Left ventricle myocardium inferior (tissue), 1 donor: ENCODE measurements around the gene HEATR9. TPM values are rescaled to one million over a fixed set of nuclear protein-coding genes. Genes with fewer than 3 reads are reported as not detected.

Source experiments
- DNase-seq: peaks from one replicate; pipeline ENCODE4 v3.0.0-alpha.2; 2020
- H3K27ac ChIP-seq: fragments of 200-600 bp; replicated peaks from 2 replicates; pipeline ENCODE4 v1.8.0; 2021
- H3K27me3 ChIP-seq: fragments of 200-600 bp; 2 replicates; pipeline ENCODE4 v1.8.0; 2021; ENCODE audit warnings: low read depth
- H3K36me3 ChIP-seq: fragments of 200-600 bp; 2 replicates; pipeline ENCODE4 v1.8.0; 2021
- H3K4me1 ChIP-seq: fragments of 200-600 bp; 2 replicates; pipeline ENCODE4 v1.8.0; 2021
- H3K4me3 ChIP-seq: fragments of 200-600 bp; 2 replicates; pipeline ENCODE4 v1.8.0; 2021; ENCODE audit warnings: mild to moderate bottlenecking, moderate library complexity
- H3K9me3 ChIP-seq: fragments of 200-600 bp; replicated peaks from 2 replicates; pipeline ENCODE4 v1.8.0; 2021
- intact Hi-C: fragments of 100-400 bp; cut with micrococcal nuclease; formaldehyde crosslinking; loops from one replicate; pipeline ENCODE4 v1.11.0; 2022
- total RNA-seq: library from RNA; stranded (reverse); fragmentation: NEBNext Ultra II Directional; extraction: Animal tissue kit (Norgen Biotek cat#: 25700); gene quantifications from one replicate; pipeline ENCODE4 v1.2.1, GENCODE V29; 2021
- TF ChIP-seq, protein P1 (sequence below): fragments of 200-600 bp; IDR thresholded peaks from 2 replicates; pipeline ENCODE4 v1.8.0; 2021; ENCODE audit warnings: antibody characterized with exemption, mild to moderate bottlenecking, borderline replicate concordance
- donor health status: DM: no; HTN: yes; CAD: no; lungs with severe emphysema.

HEATR9 gene
- total RNA-seq, 1 donor from 2014 or later, result not detected

DNA sequence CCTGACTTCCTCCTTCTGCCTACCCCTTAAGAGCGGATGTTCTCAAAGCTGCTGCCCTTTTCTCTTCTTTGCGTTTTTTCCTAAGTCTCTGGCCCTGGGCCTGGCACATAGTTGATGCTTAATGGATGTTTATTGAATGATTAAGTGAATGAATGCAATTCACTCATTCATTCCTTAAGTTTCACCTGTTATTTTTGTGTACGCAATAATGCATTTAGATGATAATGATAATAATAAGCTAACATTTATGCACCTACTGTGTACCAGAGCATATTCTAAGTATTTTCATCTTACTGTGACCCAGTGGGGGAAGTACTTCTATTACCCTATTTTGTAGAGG, 7.1 kb upstream of the HEATR9 start:
- Histone ChIP-seq H3K27ac (no peak overlapping the region), H3K9me3 (no peaks in the 10 kb centered on the region), H3K27me3 (peaks cover 3% of the 10 kb centered on the region), H3K36me3 (no peaks in the 10 kb centered on the region), H3K4me1 (peaks cover 4% of the 10 kb centered on the region), H3K4me3 (no peak overlapping the region)
- DNase-seq, result no peak
- TF ChIP-seq, protein P1, sequence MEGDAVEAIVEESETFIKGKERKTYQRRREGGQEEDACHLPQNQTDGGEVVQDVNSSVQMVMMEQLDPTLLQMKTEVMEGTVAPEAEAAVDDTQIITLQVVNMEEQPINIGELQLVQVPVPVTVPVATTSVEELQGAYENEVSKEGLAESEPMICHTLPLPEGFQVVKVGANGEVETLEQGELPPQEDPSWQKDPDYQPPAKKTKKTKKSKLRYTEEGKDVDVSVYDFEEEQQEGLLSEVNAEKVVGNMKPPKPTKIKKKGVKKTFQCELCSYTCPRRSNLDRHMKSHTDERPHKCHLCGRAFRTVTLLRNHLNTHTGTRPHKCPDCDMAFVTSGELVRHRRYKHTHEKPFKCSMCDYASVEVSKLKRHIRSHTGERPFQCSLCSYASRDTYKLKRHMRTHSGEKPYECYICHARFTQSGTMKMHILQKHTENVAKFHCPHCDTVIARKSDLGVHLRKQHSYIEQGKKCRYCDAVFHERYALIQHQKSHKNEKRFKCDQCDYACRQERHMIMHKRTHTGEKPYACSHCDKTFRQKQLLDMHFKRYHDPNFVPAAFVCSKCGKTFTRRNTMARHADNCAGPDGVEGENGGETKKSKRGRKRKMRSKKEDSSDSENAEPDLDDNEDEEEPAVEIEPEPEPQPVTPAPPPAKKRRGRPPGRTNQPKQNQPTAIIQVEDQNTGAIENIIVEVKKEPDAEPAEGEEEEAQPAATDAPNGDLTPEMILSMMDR, result no peak
- intact Hi-C loops, result no loop called here

GRCh38 chr17:35875072-35875799, 6.5 kb upstream of the HEATR9 start:
- no peaks in the 10 kb centered on the region for H3K36me3 ChIP-seq
- DNase-seq, result no peak
- H3K27ac ChIP-seq, result no peak overlapping the region
- intact Hi-C loops, result no loop called here
- H3K4me3 ChIP-seq, result no peak overlapping the region
- H3K9me3 ChIP-seq, result no peaks in the 10 kb centered on the region
- peaks cover 4% of the 10 kb centered on the region for H3K4me1 ChIP-seq
- H3K27me3 ChIP-seq, result peaks cover 3% of the 10 kb centered on the region
- TF ChIP-seq, protein P1, result no peak

- DNase-seq, result no peak
- peaks cover 3% of the 10 kb centered on the region for H3K27me3 ChIP-seq
- no peaks in the 10 kb centered on the region for H3K9me3 ChIP-seq
- intact Hi-C loops, result no loop called here
- TF ChIP-seq, protein P1, result no peak
- no peak overlapping the region for H3K27ac ChIP-seq
- H3K4me3 ChIP-seq, result no peak overlapping the region
- peaks cover 4% of the 10 kb centered on the region for H3K4me1 ChIP-seq
- H3K36me3 ChIP-seq, result no peaks in the 10 kb centered on the region
Measured at GRCh38 chr17:35872196-35872980, 3.7 kb upstream of the HEATR9 start.

DNA sequence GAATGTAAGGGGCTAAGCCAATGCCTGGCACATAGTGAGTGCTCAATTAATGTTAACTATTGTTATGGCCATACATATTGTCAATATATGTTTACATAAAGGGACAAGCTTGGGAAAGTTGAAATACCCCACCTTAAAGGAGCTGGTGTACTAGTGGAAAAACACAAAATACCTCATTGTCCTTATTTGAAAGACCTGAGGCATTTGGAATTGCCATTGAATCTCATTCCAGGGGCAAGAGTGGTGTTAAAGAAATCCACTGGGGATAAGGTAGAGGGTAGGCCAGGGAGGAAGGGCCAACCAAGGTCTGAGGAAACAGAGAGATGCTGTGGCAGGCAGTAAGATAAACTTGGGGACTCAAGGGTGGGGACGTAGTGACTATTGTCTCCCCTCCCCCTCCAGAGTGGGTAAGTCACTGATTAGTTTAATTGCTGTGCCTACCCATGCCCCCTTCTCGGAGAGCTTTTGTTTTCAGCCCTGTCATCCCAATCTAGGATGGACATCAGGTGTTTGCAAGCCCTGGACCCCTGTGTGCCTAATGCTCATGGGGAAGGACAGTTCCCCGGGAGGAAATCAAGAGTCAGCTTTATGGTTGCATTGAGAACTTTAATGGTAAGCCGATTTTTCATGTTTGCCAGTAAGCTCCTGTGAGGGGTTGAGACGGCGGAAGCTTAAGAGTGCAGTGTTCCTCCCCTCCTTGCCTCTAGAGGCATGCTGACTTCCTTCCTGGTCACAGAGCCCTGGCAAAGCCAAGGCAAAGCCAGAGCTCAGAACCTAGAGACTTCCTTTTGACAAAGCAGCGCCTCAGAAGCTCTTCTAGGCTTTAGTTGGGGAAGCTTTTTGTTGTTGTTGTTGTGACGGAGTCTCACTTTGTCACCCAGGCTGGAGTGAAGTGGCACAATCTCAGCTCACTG, 2.5 kb upstream of the HEATR9 start:
- Histone ChIP-seq H3K9me3 (no peaks in the 10 kb centered on the region), H3K27me3 (peaks cover 2% of the 10 kb centered on the region), H3K4me3 (no peak overlapping the region), H3K4me1 (peaks cover 11% of the 10 kb centered on the region), H3K27ac (no peak overlapping the region), H3K36me3 (no peaks in the 10 kb centered on the region)
- TF ChIP-seq, protein P1, result no peak
- intact Hi-C loops, result no loop called here
- DNase-seq, result no peak

DNA sequence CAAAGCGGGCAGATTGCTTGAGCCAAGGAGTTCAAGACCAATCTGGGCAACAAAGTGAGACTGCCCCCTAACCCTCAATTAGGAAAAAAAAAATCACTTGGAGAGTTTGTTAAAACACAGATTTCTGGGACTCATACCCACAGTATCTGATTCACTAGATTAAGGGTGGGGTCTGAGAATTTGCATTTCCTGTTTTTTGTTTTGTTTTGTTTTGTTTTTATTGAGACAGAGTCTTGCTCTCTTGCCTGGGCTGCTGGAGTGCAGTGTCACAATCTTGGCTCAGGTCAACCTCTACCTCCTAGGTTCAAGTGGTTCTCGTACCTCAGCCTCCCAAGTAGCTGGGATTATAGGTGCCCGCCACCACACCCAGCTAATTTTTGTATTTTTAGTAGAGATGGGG, 1.1 kb downstream of the HEATR9 start:
- Histone ChIP-seq H3K27ac (no peak overlapping the region), H3K4me1 (peaks cover 12% of the 10 kb centered on the region), H3K36me3 (no peaks in the 10 kb centered on the region), H3K9me3 (no peaks in the 10 kb centered on the region), H3K27me3 (no peaks in the 10 kb centered on the region), H3K4me3 (no peak overlapping the region)
- DNase-seq, result no peak
- intact Hi-C loops, result no loop called here
- TF ChIP-seq, protein P1, result no peak
